Tibial nerve (tissue), 3 donors: Measurements from ENCODE around the gene TEX2.

Source experiments
- POLR2A ChIP-seq, 2 donors: fragments of 450-650 bp; IDR thresholded peaks; one replicate each; pipeline ENCODE4 v1.6.1; 2017; ENCODE audit warnings: antibody characterized with exemption in 2 of 2, mild to moderate bottlenecking in 2 of 2, moderate library complexity in 2 of 2
- TF ChIP-seq, protein P1 (sequence below), 5 experiments: fragments of 200-600 bp in 3 of 5; fragments of 450-650 bp in 2 of 5; sonication (generic) in 3 of 5; IDR thresholded peaks; one replicate each; pipeline ENCODE4 v1.5.1; 2016 to 2019; ENCODE audit warnings: antibody characterized with exemption in 5 of 5, mild to moderate bottlenecking in 3 of 5, moderate library complexity in 2 of 5

DNA sequence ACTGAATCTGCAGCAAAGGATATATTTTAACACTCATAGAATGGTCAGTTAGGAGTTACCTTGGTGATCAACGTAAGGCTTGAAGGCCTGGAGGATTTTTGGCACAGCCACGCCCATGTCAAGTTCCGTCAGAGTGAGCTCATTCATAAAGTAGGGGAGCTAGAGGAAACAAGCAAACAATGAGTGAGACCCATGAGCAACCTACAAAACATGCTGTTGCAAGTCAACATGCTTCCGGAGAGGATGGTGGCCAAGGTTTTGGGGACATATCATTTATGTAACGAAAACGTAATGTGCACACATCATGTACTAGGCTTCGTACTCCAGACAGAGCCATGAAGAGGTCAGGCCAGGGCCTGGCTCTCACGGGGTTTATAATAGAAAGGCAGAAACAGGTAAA is 92.0 kb downstream of the TEX2 start:
- TF ChIP-seq POLR2A (IDR thresholded peaks at IDR 0.05): no peak
- TF ChIP-seq, protein P1, sequence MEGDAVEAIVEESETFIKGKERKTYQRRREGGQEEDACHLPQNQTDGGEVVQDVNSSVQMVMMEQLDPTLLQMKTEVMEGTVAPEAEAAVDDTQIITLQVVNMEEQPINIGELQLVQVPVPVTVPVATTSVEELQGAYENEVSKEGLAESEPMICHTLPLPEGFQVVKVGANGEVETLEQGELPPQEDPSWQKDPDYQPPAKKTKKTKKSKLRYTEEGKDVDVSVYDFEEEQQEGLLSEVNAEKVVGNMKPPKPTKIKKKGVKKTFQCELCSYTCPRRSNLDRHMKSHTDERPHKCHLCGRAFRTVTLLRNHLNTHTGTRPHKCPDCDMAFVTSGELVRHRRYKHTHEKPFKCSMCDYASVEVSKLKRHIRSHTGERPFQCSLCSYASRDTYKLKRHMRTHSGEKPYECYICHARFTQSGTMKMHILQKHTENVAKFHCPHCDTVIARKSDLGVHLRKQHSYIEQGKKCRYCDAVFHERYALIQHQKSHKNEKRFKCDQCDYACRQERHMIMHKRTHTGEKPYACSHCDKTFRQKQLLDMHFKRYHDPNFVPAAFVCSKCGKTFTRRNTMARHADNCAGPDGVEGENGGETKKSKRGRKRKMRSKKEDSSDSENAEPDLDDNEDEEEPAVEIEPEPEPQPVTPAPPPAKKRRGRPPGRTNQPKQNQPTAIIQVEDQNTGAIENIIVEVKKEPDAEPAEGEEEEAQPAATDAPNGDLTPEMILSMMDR (IDR thresholded peaks at IDR 0.05): no peak
